AML-193 (cell line): ENCODE data around the gene TSHZ2.

Experiments
- DNase-seq, 2 experiments: peaks; one replicate each; lab custom pipeline; 2025; lab: John Stamatoyannopoulos, UW

Gene TSHZ2

GRCh38 chr20:53383916-53384315, 411.8 kb downstream of the TSHZ2 start:
- DNase-seq: no peak

DNA sequence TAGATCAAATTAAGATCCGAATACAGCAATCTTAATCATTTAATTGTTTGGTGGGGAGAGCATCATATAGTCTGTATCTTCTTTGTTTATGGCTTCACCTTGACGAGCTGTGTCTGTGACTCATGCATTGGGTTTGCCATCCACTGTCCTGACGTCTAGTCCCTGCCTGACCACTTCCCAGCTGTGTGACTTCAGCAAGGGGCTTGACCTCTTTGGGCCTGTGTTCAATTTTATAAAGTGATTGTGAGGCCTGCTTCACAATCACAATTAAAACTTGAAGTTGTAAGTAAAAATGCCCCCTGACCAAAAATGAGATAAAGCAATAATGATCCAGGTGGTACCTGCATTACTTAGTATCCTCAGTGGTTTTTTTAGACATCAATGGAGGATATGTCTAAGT, 412.2 kb downstream of the TSHZ2 start:
- no peak for DNase-seq

- no peak for DNase-seq
Measured at GRCh38 chr20:53385941-53386767, 414.0 kb downstream of the TSHZ2 start.

DNA sequence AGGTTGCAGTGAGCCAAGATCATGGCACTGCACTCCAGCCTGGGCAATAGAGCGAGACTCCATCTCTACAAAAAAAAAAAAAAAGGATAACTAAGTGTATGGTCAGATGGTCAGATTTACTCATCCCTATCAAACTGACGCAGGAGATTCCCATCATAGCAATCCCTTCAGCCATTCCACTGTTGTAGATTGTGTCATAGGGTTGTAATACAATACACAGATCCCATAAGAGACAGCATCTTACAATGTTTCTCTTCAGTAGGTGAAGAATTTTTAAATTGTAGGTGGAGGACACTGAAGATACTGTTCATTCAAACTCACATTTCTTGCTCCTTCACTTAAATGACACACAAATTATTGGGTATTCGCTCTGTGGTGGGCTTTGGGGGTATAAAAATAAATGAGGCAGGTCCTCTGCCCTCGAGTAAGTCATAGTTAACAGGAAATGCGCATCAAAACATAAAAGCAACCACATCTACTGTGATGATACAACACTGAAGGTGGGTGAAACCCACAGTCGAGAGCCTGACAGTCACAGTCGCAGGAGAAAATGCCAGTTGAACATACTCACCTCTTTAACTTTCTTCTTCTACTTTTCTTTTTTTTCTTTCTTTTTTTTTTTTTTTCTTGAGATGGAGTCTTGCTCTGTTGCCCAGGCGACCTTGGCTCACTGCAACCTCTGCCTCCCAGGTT, 416.0 kb downstream of the TSHZ2 start:
- DNase-seq: no peak

- DNase-seq: no peak
Measured at GRCh38 chr20:53389516-53390300, 417.6 kb downstream of the TSHZ2 start.

GRCh38 chr20:53390770-53391169, 418.6 kb downstream of the TSHZ2 start:
- no peak for DNase-seq

DNA sequence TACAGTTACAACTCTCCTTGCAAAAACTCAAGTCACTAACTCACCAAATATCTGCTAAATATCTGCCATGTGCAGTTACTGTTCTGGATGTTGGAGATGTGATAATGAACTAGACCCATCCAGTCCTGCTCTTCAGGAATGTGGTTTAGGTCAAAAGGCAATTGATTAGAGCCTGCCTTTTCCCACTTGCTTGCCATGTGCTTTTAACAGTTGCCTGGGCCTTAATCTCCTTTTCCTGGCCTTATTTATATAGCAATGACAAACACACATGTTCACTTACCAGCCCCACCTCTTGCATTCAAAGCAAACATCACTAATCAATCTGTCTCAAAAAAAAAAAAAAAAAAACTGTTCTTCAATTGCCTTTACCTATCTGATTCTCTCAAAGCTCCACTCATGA, 422.3 kb downstream of the TSHZ2 start:
- DNase-seq: no peak

DNA sequence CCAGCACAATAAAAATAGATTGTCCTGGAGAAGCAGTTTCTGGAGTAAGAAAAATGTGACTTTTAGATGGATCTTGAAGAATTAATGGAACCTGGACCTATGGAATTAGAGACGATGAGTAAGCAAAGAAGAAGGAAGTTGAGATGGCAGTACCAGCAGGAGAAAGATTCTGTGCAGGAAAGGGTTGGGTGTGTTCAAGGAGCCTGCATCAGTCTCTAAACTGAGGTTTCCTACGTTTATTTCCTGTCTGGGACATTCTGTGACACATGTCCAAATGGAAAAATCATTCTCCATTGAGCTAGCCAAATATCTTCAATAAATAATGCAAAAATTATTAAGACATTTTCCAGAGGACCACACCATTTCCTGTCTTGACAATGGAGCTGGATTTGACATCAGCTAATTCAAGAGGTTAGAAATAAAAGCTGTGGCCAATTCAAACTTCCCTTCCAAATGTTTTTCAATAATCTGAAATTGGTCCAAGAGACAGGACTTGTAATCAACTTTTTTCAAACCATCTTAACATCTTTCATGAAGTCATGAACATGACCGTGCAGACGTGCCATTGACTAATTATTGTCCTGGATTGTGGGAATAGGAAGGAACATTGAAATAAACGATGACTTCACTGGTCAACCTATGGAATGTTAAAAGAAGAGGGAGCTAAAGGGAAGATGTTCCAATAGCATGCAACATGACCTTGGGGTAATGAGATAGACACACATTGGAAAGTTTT, 423.2 kb downstream of the TSHZ2 start:
- DNase-seq: no peak

- no peak for DNase-seq
Measured at GRCh38 chr20:53399083-53399482, 426.9 kb downstream of the TSHZ2 start.

DNA sequence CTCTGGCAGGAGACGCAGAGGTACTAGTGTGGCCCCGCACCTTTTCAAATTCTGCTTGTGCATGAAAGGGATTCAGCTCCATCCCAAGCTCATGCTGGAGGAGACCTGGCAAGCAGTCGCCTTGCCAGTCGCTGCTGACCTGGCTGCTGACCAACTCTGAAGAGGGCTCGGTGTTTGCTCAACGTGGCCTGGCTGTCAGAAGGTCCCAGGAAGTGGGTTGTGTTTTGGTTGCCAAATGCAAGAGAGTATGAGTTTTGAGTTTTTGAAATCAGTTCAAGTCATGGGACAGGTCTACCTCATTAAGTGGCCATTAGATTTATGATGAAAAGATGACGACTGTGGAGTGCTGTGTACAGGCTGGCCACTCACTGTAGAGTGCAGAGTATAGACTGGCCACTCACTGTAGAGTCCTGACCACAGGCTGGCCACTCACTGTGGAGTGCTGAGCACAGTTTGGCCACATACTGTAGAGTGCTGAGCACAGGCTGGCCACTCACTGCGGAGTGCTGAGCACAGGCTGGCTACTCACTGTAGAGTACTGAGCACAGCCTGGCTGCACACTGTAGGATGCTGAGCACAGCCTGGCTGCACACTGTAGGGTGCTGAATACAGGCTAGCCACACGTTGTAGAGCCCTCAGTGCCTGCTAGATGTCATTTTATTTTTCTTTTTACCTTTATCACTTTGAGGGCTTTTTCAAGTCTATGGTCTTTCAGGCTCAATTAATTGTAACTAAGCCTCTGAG, 427.6 kb downstream of the TSHZ2 start:
- peak in 1 of 2 experiments; percentile 4 for DNase-seq

DNA sequence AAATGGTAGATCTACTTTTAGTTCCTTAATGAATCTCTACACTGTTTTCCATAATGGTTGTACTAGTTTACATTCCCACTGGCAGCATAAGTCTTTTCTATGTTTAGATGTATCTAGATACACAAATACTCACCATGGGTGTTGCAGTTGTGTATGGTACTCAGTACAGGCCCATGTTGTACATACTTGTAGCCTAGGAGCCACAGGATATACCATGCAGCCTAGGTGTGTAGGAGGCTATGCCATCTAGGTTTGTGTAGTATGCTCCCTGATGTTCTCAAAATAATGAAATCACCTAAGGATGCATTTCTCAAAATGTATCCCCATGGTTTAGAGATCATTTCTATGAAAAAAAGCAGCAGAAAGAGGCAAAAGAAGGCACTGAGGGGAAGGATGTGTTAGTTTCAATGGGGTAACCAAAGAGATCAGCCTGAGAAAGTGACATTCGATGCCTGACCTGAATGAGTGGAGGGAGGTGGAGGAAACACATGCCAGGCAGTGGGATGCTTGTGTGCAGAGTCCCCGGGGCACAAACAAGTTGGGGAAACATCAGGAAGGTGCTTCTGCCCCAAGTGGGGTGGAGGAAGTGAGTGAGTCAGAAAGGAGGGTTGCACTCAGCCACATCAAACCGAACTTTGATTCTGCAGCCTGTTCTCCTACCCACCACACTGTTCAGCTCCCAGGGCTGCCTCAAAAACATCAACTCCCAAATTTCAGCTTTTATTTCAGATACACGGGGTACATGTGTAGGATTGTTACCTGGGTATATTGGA, 430.3 kb downstream of the TSHZ2 start:
- DNase-seq: no peak

DNA sequence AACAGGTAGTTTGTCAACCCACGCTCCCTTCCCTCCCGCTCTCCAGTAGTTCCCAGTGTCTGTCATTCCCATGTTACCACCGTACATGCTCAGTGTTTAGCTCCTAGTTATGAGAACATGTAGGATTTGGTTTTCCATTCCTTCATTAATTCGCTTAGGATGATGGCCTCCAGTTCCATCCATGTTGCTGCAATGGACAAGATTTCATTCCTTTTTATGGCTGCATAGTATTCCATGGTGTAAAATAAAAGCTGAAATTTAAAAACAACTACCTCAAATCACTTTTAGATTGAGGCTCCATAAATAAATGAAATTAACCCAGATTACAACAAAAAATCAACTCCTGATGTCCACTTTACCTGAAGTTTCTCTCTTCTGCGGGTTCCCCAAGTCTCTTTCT, 430.9 kb downstream of the TSHZ2 start:
- DNase-seq: no peak

DNA sequence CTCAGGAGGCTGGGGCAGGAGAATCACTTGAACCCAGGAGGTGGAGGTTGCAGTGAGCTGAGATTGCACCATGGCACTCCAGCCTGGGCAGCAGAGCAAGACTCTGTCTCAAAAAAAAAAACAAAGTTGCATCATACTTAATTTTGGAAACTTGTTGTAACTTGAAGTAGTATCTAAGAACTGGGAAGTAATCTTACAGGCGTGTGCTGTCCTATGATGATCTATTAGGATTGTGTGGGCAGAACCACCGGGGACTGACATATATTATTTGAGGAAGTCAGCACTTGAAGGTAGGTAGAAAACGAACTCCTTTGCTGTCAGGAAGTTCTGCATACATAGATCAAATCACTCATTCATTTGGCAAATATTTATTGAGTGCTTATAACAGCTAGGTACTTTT, 433.0 kb downstream of the TSHZ2 start:
- DNase-seq: no peak

GRCh38 chr20:53406580-53406979, 434.4 kb downstream of the TSHZ2 start:
- DNase-seq: no peak

- DNase-seq: peak; percentile 11 to 13
Measured at GRCh38 chr20:53408691-53409446, 436.7 kb downstream of the TSHZ2 start.

- no peak for DNase-seq
Measured at GRCh38 chr20:53409447-53409717, 437.2 kb downstream of the TSHZ2 start.

DNA sequence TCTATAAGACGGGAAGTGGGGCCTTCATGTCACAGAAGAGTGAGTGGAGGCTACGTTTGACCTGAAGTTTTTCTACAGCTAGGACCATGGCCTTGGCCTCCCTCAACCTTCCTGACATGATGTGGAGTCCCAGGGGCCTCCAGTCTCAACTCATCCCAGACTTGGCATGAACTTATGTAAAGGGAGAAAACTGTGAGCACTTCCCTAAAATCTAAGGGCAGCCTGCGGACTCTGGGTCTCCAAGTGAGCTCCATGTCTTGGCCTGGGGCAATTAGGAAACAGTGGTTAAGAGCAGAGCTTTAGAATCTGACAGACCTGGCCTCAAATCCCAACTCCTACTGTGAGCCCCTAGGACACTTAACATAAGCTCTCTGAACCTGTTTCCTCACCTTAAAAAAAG, 439.0 kb downstream of the TSHZ2 start:
- DNase-seq: no peak

DNA sequence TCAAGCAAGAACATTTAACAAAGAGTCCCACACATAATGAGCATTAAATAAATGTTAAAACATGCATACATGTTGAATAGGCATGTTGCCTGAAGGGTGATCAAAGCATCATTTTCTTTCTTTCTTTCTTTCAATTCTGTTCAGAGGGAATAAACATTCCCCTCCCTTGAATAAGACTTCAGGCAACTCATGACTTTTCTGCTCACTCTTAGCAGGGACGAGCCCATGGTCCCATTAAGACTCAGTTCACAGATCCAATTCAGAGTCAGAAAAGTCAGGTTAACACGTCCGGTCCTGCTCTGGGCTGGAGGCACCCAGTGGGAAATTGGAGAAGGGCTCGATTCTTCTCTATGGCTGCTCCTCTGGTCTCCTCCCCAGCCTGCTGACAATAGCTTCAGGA, 439.7 kb downstream of the TSHZ2 start:
- no peak for DNase-seq

DNA sequence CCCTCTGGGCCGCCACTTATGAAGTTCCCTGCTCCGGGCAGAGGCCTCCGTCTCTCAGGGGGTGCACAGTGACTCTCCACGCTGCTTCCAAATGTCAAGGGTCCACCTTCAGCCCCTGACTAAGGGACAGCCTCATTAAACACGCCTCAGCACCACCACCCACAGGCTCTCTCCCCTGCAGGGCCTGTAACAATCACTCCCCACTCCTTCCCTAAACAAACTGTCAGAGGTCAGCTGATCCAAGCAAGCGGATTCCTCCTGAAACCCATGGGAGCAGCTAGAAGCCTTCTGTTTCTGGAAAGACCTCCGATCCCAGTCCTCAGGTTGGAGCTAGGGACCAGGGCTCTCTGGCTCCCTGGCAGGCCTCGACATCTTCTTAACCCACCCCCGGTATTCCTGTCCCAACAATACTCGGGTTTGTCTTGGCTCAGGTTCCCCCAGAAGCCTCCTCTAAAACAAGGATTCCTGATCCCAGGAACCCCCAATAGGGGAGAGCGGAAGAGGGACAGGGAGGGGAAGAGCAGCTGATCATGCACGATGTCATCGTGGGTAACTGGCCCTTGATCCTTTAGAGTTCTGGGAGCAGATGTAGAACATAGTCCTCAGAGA, 440.5 kb downstream of the TSHZ2 start:
- DNase-seq: no peak

DNA sequence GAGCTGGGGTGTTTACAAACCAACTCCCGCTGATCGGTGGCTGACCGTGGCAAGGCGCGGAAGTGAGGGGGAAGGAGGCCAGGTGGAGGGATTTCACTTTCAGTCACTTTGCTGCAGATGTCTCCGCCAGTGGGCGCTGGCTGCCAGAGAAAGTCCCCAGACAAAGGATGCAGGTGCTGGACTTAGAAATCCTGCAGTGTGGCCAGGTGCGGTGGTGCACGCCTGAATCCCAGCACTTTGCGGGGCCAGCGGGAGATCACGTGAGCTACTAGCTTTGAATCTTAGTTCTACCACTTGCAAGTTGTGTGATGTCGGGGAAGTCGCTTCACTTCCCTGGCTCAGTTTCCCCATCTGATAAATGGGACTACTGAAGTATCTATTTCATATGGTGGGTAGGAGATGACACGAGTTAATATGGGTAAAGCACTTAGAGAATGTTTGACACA, 441.1 kb downstream of the TSHZ2 start:
- DNase-seq: no peak
